H1 (cell line): ENCODE data around the gene NENF. TPM values are rescaled to one million over a fixed set of nuclear protein-coding genes. Genes with fewer than 3 reads are reported as not detected.

Source experiments
- CTCF ChIA-PET: fragments of 300-600 bp; sonication (Branson Sonifier 250); formaldehyde crosslinking; loops from one replicate; lab custom pipeline; 2021; ENCODE audit not compliant: partially characterized antibody; lab: Charles Lee
- POLR2A ChIA-PET: fragments of 300-600 bp; sonication (Branson Sonifier 250); formaldehyde crosslinking; loops from one replicate; lab custom pipeline; 2021; ENCODE audit warnings: inconsistent platforms; ENCODE audit not compliant: partially characterized antibody; lab: Charles Lee
- DNase-seq, 2 experiments: peaks; one replicate each; pipeline versions ENCODE4 v3.0.0 to v3.0.0-alpha.2; 2010 to 2022; ENCODE audit warnings: low spot score in 2 of 2, low read depth in 1 of 2, mixed read lengths in 1 of 2
- FAIRE-seq: peaks from 2 replicates; lab custom pipeline; 2011; peaks lifted over from hg19 to GRCh38; lab: Jason Lieb, UNC
- H2AFZ ChIP-seq: 2 replicates; pipeline ENCODE4 v1.8.1; 2012; ENCODE audit warnings: low read length, inconsistent platforms
- H2AK5ac ChIP-seq: 2 replicates; pipeline ENCODE4 v1.6.1; 2013; ENCODE audit warnings: low read depth, low read length
- H2BK120ac ChIP-seq: replicated peaks from 2 replicates; pipeline ENCODE3; 2013; ENCODE audit warnings: low read depth, low read length, inconsistent platforms
- H2BK12ac ChIP-seq: 2 replicates; pipeline ENCODE4 v1.6.1; 2013; ENCODE audit warnings: low read depth, low read length
- H2BK15ac ChIP-seq: 2 replicates; pipeline ENCODE4 v1.6.1; 2013; ENCODE audit warnings: low read length
- H2BK20ac ChIP-seq: 2 replicates; pipeline ENCODE4 v1.6.1; 2013; ENCODE audit warnings: low read length
- H2BK5ac ChIP-seq: 2 replicates; pipeline ENCODE4 v1.6.1; 2013; ENCODE audit warnings: low read depth, low read length
- H3K14ac ChIP-seq: 2 replicates; pipeline ENCODE4 v1.6.1; 2013; ENCODE audit warnings: inconsistent platforms; ENCODE audit not compliant: insufficient read length
- H3K18ac ChIP-seq: 2 replicates; pipeline ENCODE4 v1.6.1; 2013; ENCODE audit warnings: low read length; ENCODE audit errors: extremely low read depth
- H3K23ac ChIP-seq: 2 replicates; pipeline ENCODE4 v1.6.1; 2013; ENCODE audit warnings: inconsistent platforms; ENCODE audit not compliant: insufficient read length
- H3K23me2 ChIP-seq: 2 replicates; pipeline ENCODE4 v1.6.1; 2013; ENCODE audit warnings: low read depth, low read length
- H3K27ac ChIP-seq: 2 replicates; pipeline ENCODE4 v1.6.1; 2011; ENCODE audit warnings: low read depth, low read length, inconsistent platforms
- H3K27me3 ChIP-seq, 4 experiments: replicated peaks in 1 of 4; 1 replicate in 1 of 4; 2 replicates in 3 of 4; pipeline versions ENCODE4 v1.6.1 to v1.8.1; 2011 to 2013; ENCODE audit warnings: low read length in 3 of 4, mild to moderate bottlenecking in 3 of 4, inconsistent platforms in 2 of 4, mixed read lengths in 2 of 4, moderate library complexity in 1 of 4; ENCODE audit not compliant: control insufficient read depth in 3 of 4, insufficient read depth in 3 of 4; ENCODE audit errors: extremely low read depth in 1 of 4
- H3K36me3 ChIP-seq, 4 experiments: 2 replicates each; pipeline versions ENCODE4 v1.6.1 to v1.8.1; 2011 to 2013; ENCODE audit warnings: mild to moderate bottlenecking in 4 of 4, low read length in 3 of 4, moderate library complexity in 2 of 4, control low read depth in 1 of 4, inconsistent platforms in 1 of 4; ENCODE audit not compliant: insufficient read depth in 4 of 4, control insufficient read depth in 2 of 4
- H3K4ac ChIP-seq: replicated peaks from 2 replicates; pipeline ENCODE3; 2013; ENCODE audit warnings: low read length, low read depth, mixed read lengths, inconsistent platforms; ENCODE audit not compliant: insufficient read length
- H3K4me1 ChIP-seq, 4 experiments: replicated peaks in 1 of 4; 1 replicate in 1 of 4; 2 replicates in 3 of 4; pipeline versions ENCODE4 v1.6.1 to v1.8.1; 2011 to 2013; ENCODE audit warnings: low read length in 3 of 4, inconsistent platforms in 2 of 4, mixed read lengths in 1 of 4; ENCODE audit not compliant: insufficient read depth in 4 of 4, control insufficient read depth in 3 of 4
- H3K4me2 ChIP-seq, 2 experiments: 2 replicates each; pipeline versions ENCODE4 v1.6.1 to v1.8.1; 2011 to 2013; ENCODE audit warnings: low read depth in 2 of 2, low read length in 2 of 2, control low read depth in 1 of 2, inconsistent platforms in 1 of 2, mild to moderate bottlenecking in 1 of 2; ENCODE audit not compliant: insufficient read depth in 1 of 2
- H3K4me3 ChIP-seq, 4 experiments: fragments of 200-600, 300-600 bp in 1 of 4; sonication (generic), shearing (Covaris generic), sonication (Bioruptor Twin) in 1 of 4; 2 replicates each; pipeline versions ENCODE4 v1.5.1 to v1.8.1; 2011 to 2016; ENCODE audit warnings: low read length in 4 of 4, low read depth in 3 of 4, control low read depth in 2 of 4, inconsistent platforms in 2 of 4, mild to moderate bottlenecking in 2 of 4, mixed read lengths in 1 of 4, moderate library complexity in 1 of 4; ENCODE audit not compliant: insufficient read depth in 2 of 4; ENCODE audit errors: extremely low read depth in 1 of 4
- H3K56ac ChIP-seq: replicated peaks from 2 replicates; pipeline ENCODE3; 2013; ENCODE audit warnings: low read depth, mild to moderate bottlenecking, mixed read lengths, low read length, inconsistent platforms; ENCODE audit not compliant: insufficient read length
- H3K79me1 ChIP-seq: 2 replicates; pipeline ENCODE4 v1.6.1; 2013; ENCODE audit warnings: low read depth, low read length, control low read depth
- H3K79me2 ChIP-seq, 2 experiments: 2 replicates each; pipeline versions ENCODE4 v1.6.1 to v1.8.1; 2012 to 2013; ENCODE audit warnings: low read length in 2 of 2, mild to moderate bottlenecking in 2 of 2, inconsistent platforms in 1 of 2; ENCODE audit not compliant: insufficient read depth in 2 of 2, control insufficient read depth in 1 of 2
- H3K9ac ChIP-seq, 4 experiments: replicated peaks in 1 of 4; 1 replicate in 1 of 4; 2 replicates in 3 of 4; pipeline versions ENCODE4 v1.6.1 to v1.8.1; 2011 to 2013; ENCODE audit warnings: low read depth in 3 of 4, low read length in 3 of 4, control low read depth in 2 of 4, mild to moderate bottlenecking in 2 of 4, moderate library complexity in 2 of 4, inconsistent platforms in 1 of 4; ENCODE audit errors: extremely low read depth in 1 of 4
- H3K9me3 ChIP-seq, 2 experiments: 2 replicates each; pipeline versions ENCODE4 v1.6.1 to v1.8.1; 2012 to 2013; ENCODE audit warnings: mild to moderate bottlenecking in 2 of 2, moderate library complexity in 2 of 2, control low read depth in 1 of 2, inconsistent platforms in 1 of 2, low read depth in 1 of 2, low read length in 1 of 2, mixed read lengths in 1 of 2; ENCODE audit not compliant: insufficient read depth in 2 of 2
- H4K20me1 ChIP-seq, 2 experiments: replicated peaks in 1 of 2; 2 replicates each; pipeline versions ENCODE3 to v1.8.1; 2011 to 2013; ENCODE audit warnings: inconsistent platforms in 2 of 2, low read length in 2 of 2, mild to moderate bottlenecking in 1 of 2; ENCODE audit not compliant: insufficient read depth in 2 of 2, control insufficient read depth in 1 of 2
- H4K5ac ChIP-seq: 2 replicates; pipeline ENCODE4 v1.6.1; 2013; ENCODE audit warnings: low read length, low read depth, mixed read lengths, inconsistent platforms; ENCODE audit not compliant: insufficient read length
- H4K8ac ChIP-seq: 2 replicates; pipeline ENCODE4 v1.8.0; 2013; ENCODE audit warnings: mild to moderate bottlenecking, moderate library complexity, low read length, inconsistent platforms; ENCODE audit not compliant: insufficient read depth; ENCODE audit errors: extremely low read depth
- H4K91ac ChIP-seq: replicated peaks from 2 replicates; pipeline ENCODE3; 2013; ENCODE audit warnings: low read length, mixed read lengths, inconsistent platforms; ENCODE audit not compliant: insufficient read length
- BCL11A ChIP-seq, 2 experiments: IDR thresholded peaks; one replicate each; pipeline ENCODE4 v1.6.1; 2011; ENCODE audit warnings: low read depth in 2 of 2, low read length in 2 of 2, mild to moderate bottlenecking in 2 of 2
- GTF2F1 ChIP-seq: IDR thresholded peaks from 2 replicates; pipeline ENCODE4 v1.6.1; 2012; ENCODE audit warnings: low read depth, low read length, improper control_type of control experiment, borderline replicate concordance
- PHF8 ChIP-seq: fragments of 200-600 bp; sonication (generic); conservative IDR thresholded peaks from 2 replicates; pipeline ENCODE4 v1.7.1; 2012; ENCODE audit warnings: low read depth, mild to moderate bottlenecking, inconsistent platforms, low read length, moderate library complexity
- SRF ChIP-seq: IDR thresholded peaks from 2 replicates; pipeline ENCODE4 v1.6.1; 2011; ENCODE audit warnings: mild to moderate bottlenecking, low read depth, low read length, moderate library complexity
- TEAD4 ChIP-seq: IDR thresholded peaks from 2 replicates; pipeline ENCODE4 v1.6.1; 2012; ENCODE audit warnings: low read depth, low read length, inconsistent platforms, mixed read lengths
- WGBS, 2 experiments: shearing (Covaris generic) in 1 of 2; methylation state at CpG; one replicate each; pipeline versions ENCODE4 v1.1.6 to v1.1.7; 2013 to 2015; ENCODE audit warnings: low lambda C conversion rate in 2 of 2, mixed read lengths in 2 of 2, inconsistent platforms in 1 of 2, low coverage in 1 of 2, missing lambda C conversion rate in 1 of 2; ENCODE audit not compliant: insufficient replicate concordance in 2 of 2, insufficient coverage in 1 of 2, insufficient read length in 1 of 2; ENCODE audit errors: extremely low coverage in 1 of 2, missing lambda C conversion rate in 1 of 2; 5-methylcytosine and 5-hydroxymethylcytosine counted together
- polyA plus RNA-seq, 7 experiments: library from polyadenylated mRNA; depleted of rRNA in 3 of 7; stranded (reverse) in 5 of 7; unstranded in 2 of 7; fragments of >200 nt in 5 of 7; fragments of 200-250 nt in 2 of 7; gene quantifications; 1 replicate in 5 of 7; 2 replicates in 1 of 7; 4 replicates in 1 of 7; pipeline versions ENCODE4 v1.2.1 to v1.2.3, GENCODE V29; 2011 to 2013; ENCODE audit warnings: missing spikeins in 2 of 7, mixed read lengths in 2 of 7
- total RNA-seq: library from RNA; stranded (reverse); fragmentation: NEBNext Ultra II Directional; extraction: Animal tissue kit (Norgen Biotek cat#: 25700); gene quantifications from 2 replicates; pipeline ENCODE4 v1.2.1, GENCODE V29; 2021

Gene NENF
- total and polyA plus RNA-seq, 2 of the 8 experiments (the other 6 are each of a cell fraction or from before 2014, with no cell fraction given) = 27.0 to 28.0 TPM

- H3K27me3 ChIP-seq = no peaks in the 10 kb centered on the region
- H4K91ac ChIP-seq = no peak overlapping the region
- no peaks in the 10 kb centered on the region for H3K79me1 ChIP-seq
- H3K4me2 ChIP-seq = no peak overlapping the region
- H2BK20ac ChIP-seq = no peak overlapping the region
- H2BK15ac ChIP-seq = 0 out of 2 replicates have a peak overlapping the region, but pooled peaks have one; percentile 81
- POLR2A ChIA-PET = interaction anchor here (1.2 to 7.2 kb wide), 4 partner anchors 79 to 133 kb away, joined by 3 to 56 read pairs (median 4); partner anchors contain the start of gene ATF3
- no peaks in the 10 kb centered on the region for H3K9me3 ChIP-seq
- no peaks in the 10 kb centered on the region for H4K20me1 ChIP-seq
- H2AFZ ChIP-seq = no peak overlapping the region
- TF ChIP-seq PHF8 = no peak
- TF ChIP-seq SRF = no peak
- TF ChIP-seq BCL11A (IDR thresholded peaks at IDR 0.05; ENCODE audit: low read depth in 2 of 2, low read length in 2 of 2) = no peak
- no peak for TF ChIP-seq GTF2F1
- TF ChIP-seq TEAD4 = no peak
- H3K9ac ChIP-seq = no peak overlapping the region
- 89% methylated on average over 7 of the region's 7 CpGs; no CpG with 5 or more reads in 1 of the 2 experiments for WGBS, 2 experiments
- H2BK5ac ChIP-seq = no peak overlapping the region
- H3K23me2 ChIP-seq = 0 out of 2 replicates have a peak, but pooled peaks cover 2% of the 10 kb centered on the region
- H4K5ac ChIP-seq = no peak overlapping the region
- H2BK120ac ChIP-seq = no peak overlapping the region
- H3K23ac ChIP-seq = no peak overlapping the region
- no peak overlapping the region for H3K18ac ChIP-seq
- H3K36me3 ChIP-seq = no peaks in the 10 kb centered on the region
- no peak overlapping the region for H2AK5ac ChIP-seq
- FAIRE-seq (no peak), DNase-seq (no peak)
- H2BK12ac ChIP-seq = 0 out of 2 replicates have a peak overlapping the region, but pooled peaks have one; percentile 33
- no peak overlapping the region for H3K14ac ChIP-seq
- no peak overlapping the region for H3K4ac ChIP-seq
- no peaks in the 10 kb centered on the region for H3K79me2 ChIP-seq
- no peak overlapping the region for H3K27ac ChIP-seq
- CTCF ChIA-PET = interaction anchor here (0.8 to 4.9 kb wide), 25 partner anchors 10 to 302 kb away, joined by 3 to 68 read pairs (median 8); partner anchors contain the start of genes ATF3 and BATF3
- no peak overlapping the region for H3K56ac ChIP-seq
- peaks cover 0 to 2% (median 0%) of the 10 kb centered on the region in 4 experiments; a peak in 1 of 7 replicates for H3K4me1 ChIP-seq
- no peak overlapping the region for H3K4me3 ChIP-seq
- H4K8ac ChIP-seq = no peak overlapping the region
Observed at GRCh38 chr1:212479188-212479587, 46.5 kb downstream of the NENF start.
